Measurements from ENCODE around the gene C14orf93. TPM values are rescaled to one million over a fixed set of nuclear protein-coding genes. Genes with fewer than 3 reads are reported as not detected.

The C14orf93 gene
- total RNA-seq, 2 experiments from 2014 or later, result 7.6 to 8.4 TPM

- Histone ChIP-seq H3K4me3 (ENCODE audit: low read length) (no peak overlapping the region), H3K27me3 (ENCODE audit: control insufficient read depth in 1 of 2, insufficient read depth in 2 of 2, low read length in 2 of 2) (peaks cover 4 to 5% of the 10 kb centered on the region in 2 experiments), H3K4me1 (ENCODE audit: insufficient read depth, low read length) (peaks cover 31% of the 10 kb centered on the region), H3K27ac (ENCODE audit: low read depth in 1 of 2, low read length in 2 of 2) (no peak overlapping the region), H3K36me3 (ENCODE audit: insufficient read depth, low read length) (peaks cover 5% of the 10 kb centered on the region), H3K9me3 (ENCODE audit: control insufficient read depth in 1 of 2, insufficient read depth in 1 of 2, low read length in 2 of 2) (no peaks in the 10 kb centered on the region)
- no peak overlapping the region for H3K27ac Mint-ChIP-seq
- POLR2A ChIA-PET, result interaction anchor here (1.5 kb wide), 1 partner anchor 84 kb away, joined by 3 read pairs; no protein-coding TSS in a partner anchor
- CTCF ChIA-PET, result interaction anchor here (0.5 to 4.3 kb wide), 8 partner anchors 10 to 415 kb away, joined by 4 to 136 read pairs (median 16); partner anchors contain the start of genes CDH24 and PRMT5
- H3K36me3 Mint-ChIP-seq (ENCODE audit: low read depth), result peaks cover 22% of the 10 kb centered on the region
- DNase-seq (no peak), ATAC-seq (ENCODE audit: poor library complexity) (no peak)
- intact Hi-C loops (cut with DNase I, micrococcal nuclease), result loop anchor here in 1 of 2 experiments (5.0 to 10.0 kb wide), 2 partner anchors 200 to 428 kb away; partner anchors contain the start of gene SLC7A8
- no peaks in the 10 kb centered on the region for H3K27me3 Mint-ChIP-seq
- no peaks in the 10 kb centered on the region for H3K9me3 Mint-ChIP-seq
- peaks cover 7% of the 10 kb centered on the region for H3K4me1 Mint-ChIP-seq (ENCODE audit: low read depth)
- peak overlapping the region; percentile 44 for H3K4me3 Mint-ChIP-seq
- no peak for TF ChIP-seq CTCF (IDR thresholded peaks at IDR 0.05)
These were observed 24.8 kb downstream of the C14orf93 start for GRCh38 chr14:22984959-22985658.

- CTCF ChIA-PET, result interaction anchor here (0.6 to 4.5 kb wide), 15 partner anchors 10 to 426 kb away, joined by 3 to 23 read pairs (median 5); partner anchors contain the start of genes ACIN1, C14orf119, CDH24 and HAUS4
These were observed 27.3 kb downstream of the C14orf93 start, which contains the start of gene AJUBA for GRCh38 chr14:22982477-22983245. Gene AJUBA (minus strand): TSS chr14:22982551. CDS start chr14:22982266, 285 bp downstream.

More at GRCh38 chr14:22982477-22983245, 27.3 kb downstream of the C14orf93 start, which contains the start of gene AJUBA:
- POLR2A ChIA-PET, result interaction anchor here (0.6 to 3.2 kb wide), 19 partner anchors 10 to 426 kb away, joined by 3 to 23 read pairs (median 6); partner anchors contain the start of genes ACIN1, C14orf119, HAUS4 and PABPN1
- H3K9me3 Mint-ChIP-seq, result no peaks in the 10 kb centered on the region
- H3K27me3 ChIP-seq (ENCODE audit: control insufficient read depth in 1 of 2, insufficient read depth in 2 of 2, low read length in 2 of 2), result peaks cover 4 to 5% of the 10 kb centered on the region in 2 experiments
- no peak for TF ChIP-seq CTCF (IDR thresholded peaks at IDR 0.05)
- peaks cover 5% of the 10 kb centered on the region for H3K36me3 Mint-ChIP-seq (ENCODE audit: low read depth)
- H3K36me3 ChIP-seq (ENCODE audit: insufficient read depth, low read length), result peaks cover 3% of the 10 kb centered on the region
- no peaks in the 10 kb centered on the region for H3K27me3 Mint-ChIP-seq
- H3K27ac Mint-ChIP-seq, result no peak within 1 kb of the TSS
- peak within 1 kb of the TSS; percentile 84 for H3K4me3 ChIP-seq (ENCODE audit: low read length)
- H3K9me3 ChIP-seq (ENCODE audit: control insufficient read depth in 1 of 2, insufficient read depth in 1 of 2, low read length in 2 of 2), result no peaks in the 10 kb centered on the region
- ATAC-seq (ENCODE audit: poor library complexity) (peak; percentile 67), DNase-seq (peak; percentile 46 to 85 (median 70))
- H3K4me1 Mint-ChIP-seq (ENCODE audit: low read depth), result peaks cover 13% of the 10 kb centered on the region
- H3K27ac ChIP-seq (ENCODE audit: low read depth in 1 of 2, low read length in 2 of 2), result no peak within 1 kb of the TSS
- H3K4me1 ChIP-seq (ENCODE audit: insufficient read depth, low read length), result peaks cover 34% of the 10 kb centered on the region
- intact Hi-C loops (cut with DNase I, micrococcal nuclease), result loop anchor here (1.0 to 10.0 kb wide), 9 partner anchors 9 to 425 kb away; partner anchors contain the start of gene SLC7A8 (in 1 of the 2)
- peak within 1 kb of the TSS; percentile 77 for H3K4me3 Mint-ChIP-seq

Measured in CD4-positive, alpha-beta T cell (primary cell).